ENCODE results near the gene CDC20.

DNA sequence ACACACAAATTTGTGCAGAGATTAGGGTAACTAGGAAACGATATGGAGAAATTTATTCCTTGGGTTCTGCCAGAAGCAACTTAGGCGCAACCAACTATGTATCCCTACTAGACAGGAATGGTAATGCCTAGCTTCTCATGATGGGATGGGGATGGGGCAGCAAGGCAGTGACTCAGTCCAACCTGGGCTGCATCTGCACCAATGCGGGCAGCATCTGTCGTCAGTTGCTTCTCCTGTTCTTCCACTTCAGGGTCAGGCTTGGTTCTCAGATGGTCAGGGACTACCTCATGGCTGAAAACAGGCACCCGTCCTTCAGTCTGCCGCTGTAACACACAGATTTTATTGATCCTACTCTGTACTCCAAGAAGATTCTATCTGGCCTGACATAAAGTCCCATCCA lies 27.9 kb downstream of the CDC20 start:
- TF ChIP-seq, protein P1, sequence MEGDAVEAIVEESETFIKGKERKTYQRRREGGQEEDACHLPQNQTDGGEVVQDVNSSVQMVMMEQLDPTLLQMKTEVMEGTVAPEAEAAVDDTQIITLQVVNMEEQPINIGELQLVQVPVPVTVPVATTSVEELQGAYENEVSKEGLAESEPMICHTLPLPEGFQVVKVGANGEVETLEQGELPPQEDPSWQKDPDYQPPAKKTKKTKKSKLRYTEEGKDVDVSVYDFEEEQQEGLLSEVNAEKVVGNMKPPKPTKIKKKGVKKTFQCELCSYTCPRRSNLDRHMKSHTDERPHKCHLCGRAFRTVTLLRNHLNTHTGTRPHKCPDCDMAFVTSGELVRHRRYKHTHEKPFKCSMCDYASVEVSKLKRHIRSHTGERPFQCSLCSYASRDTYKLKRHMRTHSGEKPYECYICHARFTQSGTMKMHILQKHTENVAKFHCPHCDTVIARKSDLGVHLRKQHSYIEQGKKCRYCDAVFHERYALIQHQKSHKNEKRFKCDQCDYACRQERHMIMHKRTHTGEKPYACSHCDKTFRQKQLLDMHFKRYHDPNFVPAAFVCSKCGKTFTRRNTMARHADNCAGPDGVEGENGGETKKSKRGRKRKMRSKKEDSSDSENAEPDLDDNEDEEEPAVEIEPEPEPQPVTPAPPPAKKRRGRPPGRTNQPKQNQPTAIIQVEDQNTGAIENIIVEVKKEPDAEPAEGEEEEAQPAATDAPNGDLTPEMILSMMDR (IDR thresholded peaks at IDR 0.05 in 2 of 3, conservative IDR thresholded peaks at IDR 0.05 in 1 of 3; ENCODE audit: control insufficient read depth in 2 of 3, extremely low read depth in 1 of 3, insufficient read depth in 1 of 3, low read depth in 3 of 3, low read length in 3 of 3): no peak
- TF ChIP-seq EP300 (IDR thresholded peaks at IDR 0.05; ENCODE audit: borderline replicate concordance in 1 of 2, control insufficient read depth in 1 of 2, low read depth in 2 of 2, low read length in 2 of 2) (no peak), ELK1 (IDR thresholded peaks at IDR 0.05; ENCODE audit: low read depth, low read length) (no peak), SIX5 (IDR thresholded peaks at IDR 0.05; ENCODE audit: low read depth, low read length, severe bottlenecking) (no peak), MEF2A (IDR thresholded peaks at IDR 0.05; ENCODE audit: insufficient read depth, low read depth, low read length) (no peak), TAF1 (IDR thresholded peaks at IDR 0.05; ENCODE audit: borderline replicate concordance, low read depth, low read length) (no peak), NFYB (IDR thresholded peaks at IDR 0.05; ENCODE audit: insufficient read depth, low read depth, low read length) (no peak), GABPA (IDR thresholded peaks at IDR 0.05; ENCODE audit: low read depth) (no peak), RFX5 (IDR thresholded peaks at IDR 0.05; ENCODE audit: low read depth, low read length) (no peak)
- TF ChIP-seq, protein P2, sequence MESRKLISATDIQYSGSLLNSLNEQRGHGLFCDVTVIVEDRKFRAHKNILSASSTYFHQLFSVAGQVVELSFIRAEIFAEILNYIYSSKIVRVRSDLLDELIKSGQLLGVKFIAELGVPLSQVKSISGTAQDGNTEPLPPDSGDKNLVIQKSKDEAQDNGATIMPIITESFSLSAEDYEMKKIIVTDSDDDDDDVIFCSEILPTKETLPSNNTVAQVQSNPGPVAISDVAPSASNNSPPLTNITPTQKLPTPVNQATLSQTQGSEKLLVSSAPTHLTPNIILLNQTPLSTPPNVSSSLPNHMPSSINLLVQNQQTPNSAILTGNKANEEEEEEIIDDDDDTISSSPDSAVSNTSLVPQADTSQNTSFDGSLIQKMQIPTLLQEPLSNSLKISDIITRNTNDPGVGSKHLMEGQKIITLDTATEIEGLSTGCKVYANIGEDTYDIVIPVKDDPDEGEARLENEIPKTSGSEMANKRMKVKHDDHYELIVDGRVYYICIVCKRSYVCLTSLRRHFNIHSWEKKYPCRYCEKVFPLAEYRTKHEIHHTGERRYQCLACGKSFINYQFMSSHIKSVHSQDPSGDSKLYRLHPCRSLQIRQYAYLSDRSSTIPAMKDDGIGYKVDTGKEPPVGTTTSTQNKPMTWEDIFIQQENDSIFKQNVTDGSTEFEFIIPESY (IDR thresholded peaks at IDR 0.05): no peak
- TF ChIP-seq, protein P3, sequence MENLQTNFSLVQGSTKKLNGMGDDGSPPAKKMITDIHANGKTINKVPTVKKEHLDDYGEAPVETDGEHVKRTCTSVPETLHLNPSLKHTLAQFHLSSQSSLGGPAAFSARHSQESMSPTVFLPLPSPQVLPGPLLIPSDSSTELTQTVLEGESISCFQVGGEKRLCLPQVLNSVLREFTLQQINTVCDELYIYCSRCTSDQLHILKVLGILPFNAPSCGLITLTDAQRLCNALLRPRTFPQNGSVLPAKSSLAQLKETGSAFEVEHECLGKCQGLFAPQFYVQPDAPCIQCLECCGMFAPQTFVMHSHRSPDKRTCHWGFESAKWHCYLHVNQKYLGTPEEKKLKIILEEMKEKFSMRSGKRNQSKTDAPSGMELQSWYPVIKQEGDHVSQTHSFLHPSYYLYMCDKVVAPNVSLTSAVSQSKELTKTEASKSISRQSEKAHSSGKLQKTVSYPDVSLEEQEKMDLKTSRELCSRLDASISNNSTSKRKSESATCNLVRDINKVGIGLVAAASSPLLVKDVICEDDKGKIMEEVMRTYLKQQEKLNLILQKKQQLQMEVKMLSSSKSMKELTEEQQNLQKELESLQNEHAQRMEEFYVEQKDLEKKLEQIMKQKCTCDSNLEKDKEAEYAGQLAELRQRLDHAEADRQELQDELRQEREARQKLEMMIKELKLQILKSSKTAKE (IDR thresholded peaks at IDR 0.05; ENCODE audit: low read depth, poor library complexity, severe bottlenecking): no peak

Measured in GM12878 (cell line).